ENCODE data around the gene DPYSL5.
"Not testable (repeated sequence)": the region's sequence is repeated elsewhere in the genome, so short reads cannot be mapped to it uniquely, and the experiment has no call there.

DPYSL5 gene

GRCh38 chr2:26875808-26876207, 27.9 kb downstream of the DPYSL5 start:
- no peak for DNase-seq

DNA sequence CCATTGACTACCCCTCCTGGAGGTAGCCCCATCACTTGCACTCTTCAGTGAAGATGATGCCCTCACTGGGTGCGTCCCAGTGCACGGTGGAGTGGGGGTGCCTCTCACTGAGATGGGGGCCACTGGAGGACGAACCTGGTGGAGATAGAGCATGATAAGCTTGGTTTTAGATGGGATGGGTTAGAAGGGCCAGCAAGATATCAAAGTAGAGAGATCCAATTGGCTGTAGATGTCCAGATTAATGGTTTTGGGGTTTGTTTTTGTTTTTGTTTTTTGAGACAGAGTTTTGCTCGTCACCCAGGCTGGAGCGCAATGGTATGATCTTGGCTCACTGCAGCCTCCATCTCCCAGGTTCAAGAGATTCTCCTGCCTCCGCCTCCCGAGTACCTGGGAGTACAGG, 28.3 kb downstream of the DPYSL5 start:
- no peak for DNase-seq

DNA sequence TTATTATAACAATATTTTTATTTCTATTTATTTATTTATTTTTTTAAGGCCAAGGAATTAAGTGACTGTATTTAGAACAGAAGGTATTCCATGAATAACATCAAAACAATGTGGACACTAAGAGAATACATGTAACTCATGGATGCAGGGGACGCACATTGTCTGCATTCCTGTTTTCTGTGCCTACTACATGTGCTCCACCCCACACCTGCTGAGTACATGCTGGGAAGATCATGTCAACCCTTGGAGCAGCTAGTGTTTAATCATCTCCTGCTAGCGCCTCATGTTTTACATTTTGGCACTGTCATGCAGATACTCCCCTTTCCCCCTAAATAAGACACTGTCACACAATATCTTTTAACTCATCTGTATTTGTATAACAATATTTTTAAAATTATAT, 29.3 kb downstream of the DPYSL5 start:
- DNase-seq = no peak

DNA sequence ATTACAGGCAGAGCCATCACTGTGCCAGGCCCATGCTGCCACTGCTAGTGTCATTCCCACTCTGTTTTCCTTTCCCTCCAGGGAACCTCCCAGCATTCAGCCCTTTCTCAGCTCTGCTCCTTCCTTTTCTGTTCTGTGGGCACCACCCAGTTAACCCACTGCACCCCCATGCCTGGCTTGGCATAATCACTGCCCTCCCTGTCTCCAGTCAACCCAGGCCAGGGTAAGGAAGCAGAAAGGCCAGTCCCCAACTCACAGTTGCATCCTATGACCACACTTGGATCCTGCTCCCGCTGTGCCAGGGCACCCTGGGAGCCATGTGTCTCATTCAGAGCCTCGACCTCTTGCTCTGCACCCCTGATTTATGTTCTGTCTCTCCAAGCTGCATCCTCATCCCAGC, 32.2 kb downstream of the DPYSL5 start:
- DNase-seq = no peak

- no peak for DNase-seq
Measured at GRCh38 chr2:26880910-26881435, 33.0 kb downstream of the DPYSL5 start.

DNA sequence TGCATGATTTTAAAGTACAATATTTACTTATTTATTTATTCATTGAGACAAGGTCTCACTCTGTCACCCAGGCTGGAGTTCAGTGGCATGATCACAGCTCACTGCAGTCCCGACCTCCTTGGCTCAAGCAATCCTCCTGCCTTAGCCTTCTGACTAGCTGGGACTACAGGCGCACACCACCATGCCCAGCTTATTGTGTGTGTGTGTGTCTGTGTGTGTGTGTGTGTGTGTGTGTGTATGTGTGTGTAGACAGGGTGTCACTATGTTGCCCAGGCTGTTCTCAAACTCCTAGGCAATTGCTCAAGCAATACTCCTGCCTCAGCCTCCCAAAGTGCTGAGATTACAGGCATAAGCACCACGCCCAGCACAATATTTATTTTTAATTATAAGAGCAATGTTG, 34.3 kb downstream of the DPYSL5 start:
- DNase-seq = not testable (repeated sequence)

DNA sequence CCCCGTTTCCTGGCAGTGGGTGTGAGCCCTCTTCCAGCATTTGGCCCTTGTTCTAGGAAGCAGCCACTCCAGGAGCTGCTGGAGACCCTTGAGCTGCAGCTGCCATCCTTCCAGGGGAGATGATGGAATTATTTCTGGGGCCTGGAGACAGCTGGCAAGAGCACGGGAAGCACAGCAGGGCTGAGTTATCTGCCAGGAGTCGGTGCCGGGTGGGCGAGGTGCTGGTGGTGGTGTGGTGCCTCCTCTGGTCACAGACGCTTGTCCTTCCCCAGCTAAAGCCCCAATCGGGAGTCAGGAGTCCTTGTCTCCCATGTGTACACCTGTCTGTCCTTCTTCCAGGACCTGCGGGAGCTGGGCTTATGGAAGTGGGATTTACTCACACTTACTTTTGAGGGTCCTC, 36.0 kb downstream of the DPYSL5 start:
- DNase-seq = no peak

DNA sequence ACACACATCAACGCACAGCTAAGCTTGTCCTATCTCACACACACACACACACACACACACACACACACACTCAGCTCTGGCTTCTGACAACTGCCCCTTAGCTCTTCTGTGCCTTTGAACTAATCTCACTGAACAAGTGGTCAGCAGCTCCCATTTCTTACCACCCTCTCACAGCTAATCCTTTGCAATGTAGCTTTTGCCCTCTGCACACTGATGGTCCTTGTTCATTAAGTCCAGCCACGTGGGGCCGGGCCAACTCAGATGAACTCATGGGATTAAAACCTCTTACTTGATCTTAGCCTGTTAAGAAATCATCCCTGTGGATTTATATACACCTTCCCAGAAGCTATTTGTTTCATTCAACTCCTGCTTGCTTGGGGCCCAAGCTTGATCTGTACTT, 36.6 kb downstream of the DPYSL5 start:
- DNase-seq = no peak

GRCh38 chr2:26885651-26886329, 37.9 kb downstream of the DPYSL5 start:
- DNase-seq = no peak

DNA sequence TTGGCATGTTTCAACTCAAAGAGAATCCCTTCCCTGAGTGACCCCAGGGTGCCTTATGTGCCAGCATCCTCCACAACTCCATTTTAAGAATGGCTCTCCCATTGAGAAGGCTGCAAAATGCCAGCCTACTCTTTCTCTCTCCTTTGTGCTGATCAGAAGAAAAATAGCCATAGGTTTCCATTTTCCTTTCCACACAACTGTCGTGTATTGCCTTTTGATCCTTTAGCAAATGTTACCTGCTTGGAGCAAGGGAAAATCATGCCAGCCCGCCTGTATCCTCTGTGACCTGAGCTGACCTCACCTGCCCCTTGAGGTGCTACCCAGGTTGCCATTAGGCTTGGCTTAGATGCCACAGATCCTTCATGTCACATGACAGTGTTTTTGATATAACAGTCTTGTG, 38.8 kb downstream of the DPYSL5 start:
- DNase-seq = no peak

GRCh38 chr2:26887151-26887550, 39.2 kb downstream of the DPYSL5 start:
- no peak for DNase-seq

DNA sequence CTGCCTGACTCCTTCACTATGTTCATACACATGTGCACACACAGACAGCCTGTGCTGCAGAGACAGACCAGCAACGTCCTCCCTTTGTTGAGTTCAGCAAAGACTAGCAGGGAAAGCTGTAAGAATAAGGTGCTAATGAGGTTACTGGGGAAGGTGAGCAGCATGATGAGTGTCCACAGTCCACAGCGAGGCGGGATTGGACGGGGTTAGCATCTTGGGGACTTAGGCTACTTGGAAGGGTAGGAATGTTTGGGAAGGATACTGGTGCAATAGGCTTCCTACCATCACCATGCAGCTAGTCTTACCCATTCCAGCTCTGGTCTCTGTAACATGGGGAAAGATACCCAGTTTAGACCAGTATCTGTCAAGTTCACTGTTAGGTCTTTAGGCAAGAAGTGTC, 41.9 kb downstream of the DPYSL5 start:
- DNase-seq = no peak

GRCh38 chr2:26890341-26891000, 42.5 kb downstream of the DPYSL5 start:
- no peak for DNase-seq

- no peak for DNase-seq
Measured at GRCh38 chr2:26892133-26892532, 44.2 kb downstream of the DPYSL5 start.

GRCh38 chr2:26892922-26893524, 45.1 kb downstream of the DPYSL5 start:
- DNase-seq = no peak

- DNase-seq = no peak
Measured at GRCh38 chr2:26894136-26894535, 46.2 kb downstream of the DPYSL5 start.

DNA sequence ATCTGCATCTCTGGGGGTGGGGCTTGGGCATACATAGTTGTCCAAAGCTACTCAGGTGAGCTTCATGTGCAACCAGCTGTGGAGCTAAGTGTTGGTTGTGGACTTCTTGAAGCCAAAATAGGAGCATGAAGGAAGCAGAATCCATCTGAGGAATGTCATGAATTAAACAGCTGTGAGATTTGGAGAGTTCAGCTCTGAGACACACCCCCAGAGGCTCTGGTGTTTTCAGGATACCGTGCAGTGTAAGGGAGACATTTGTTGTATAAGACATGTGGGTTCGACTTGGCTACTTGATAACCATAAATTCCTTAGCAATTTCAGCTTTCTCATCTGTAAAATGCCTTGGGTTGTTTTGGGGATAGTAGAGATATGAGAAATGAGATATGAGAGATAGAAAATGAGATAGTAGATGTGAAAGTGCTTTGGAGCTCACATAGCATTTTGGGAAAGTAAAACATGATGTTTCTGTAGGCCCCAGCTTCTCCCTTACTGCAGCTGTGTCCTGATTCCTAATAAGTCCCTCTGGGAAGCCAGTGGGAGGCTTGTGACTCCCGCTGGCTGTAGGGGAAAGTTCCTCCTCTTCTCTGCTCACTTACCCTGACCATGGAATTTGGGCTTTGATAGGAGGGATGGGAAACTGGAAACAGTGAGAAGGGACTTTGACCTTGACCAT, 50.0 kb downstream of the DPYSL5 start:
- no peak for DNase-seq

DNA sequence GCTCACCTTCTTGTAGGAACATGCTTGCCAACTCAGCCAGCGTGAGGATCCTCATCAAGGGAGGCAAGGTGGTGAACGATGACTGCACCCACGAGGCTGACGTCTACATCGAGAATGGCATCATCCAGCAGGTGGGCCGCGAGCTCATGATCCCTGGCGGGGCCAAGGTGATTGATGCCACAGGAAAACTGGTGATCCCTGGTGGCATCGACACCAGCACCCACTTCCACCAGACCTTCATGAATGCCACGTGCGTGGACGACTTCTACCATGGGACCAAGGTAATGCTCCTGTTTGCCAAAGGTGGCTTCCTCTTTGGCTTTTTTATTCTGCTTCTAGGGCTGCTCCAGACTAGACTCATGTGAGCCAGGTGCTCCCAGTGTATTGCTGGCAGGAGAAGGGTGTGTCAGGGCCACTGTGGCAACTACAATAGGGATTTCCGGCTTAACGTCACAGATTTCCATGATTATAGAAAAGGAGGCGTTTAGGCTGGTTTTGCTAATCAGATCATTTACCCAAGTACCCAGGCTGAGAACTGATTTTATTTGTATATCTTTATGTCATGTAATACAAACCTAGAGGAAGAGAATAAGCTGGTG, 50.6 kb downstream of the DPYSL5 start:
- DNase-seq = no peak

DNA sequence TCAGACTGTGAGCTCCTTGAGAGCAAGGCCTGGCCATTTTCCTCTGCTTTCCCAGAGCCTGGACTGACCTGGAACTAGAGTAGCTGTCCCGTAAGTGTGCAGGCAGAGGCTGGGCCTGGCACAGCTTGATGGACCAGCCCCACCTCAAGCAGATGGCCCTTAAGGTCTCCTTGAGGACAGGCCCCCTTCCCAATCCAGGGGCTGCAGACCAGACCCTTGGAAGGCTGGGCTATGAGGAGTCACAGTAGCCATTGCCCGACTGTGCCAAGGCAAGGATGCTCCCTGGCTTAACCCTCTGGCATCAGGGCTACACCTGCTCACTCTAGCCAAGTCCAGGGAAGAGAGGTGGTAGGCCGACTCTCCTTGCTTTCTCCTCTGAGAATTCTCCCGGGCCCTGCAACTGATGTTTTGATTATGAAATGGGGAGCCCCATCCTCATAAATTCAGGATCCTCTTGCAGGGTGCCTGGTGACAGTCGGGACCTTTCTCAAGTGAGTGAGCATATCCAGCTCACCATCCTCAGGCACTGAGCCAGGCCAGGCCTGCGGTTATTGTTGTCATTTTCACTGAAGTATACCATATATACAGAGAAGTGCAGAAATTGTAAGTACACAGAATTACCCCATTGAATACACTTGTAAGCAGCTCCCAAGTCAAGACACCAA, 51.7 kb downstream of the DPYSL5 start:
- no peak for DNase-seq

GRCh38 chr2:26900831-26901321, 52.9 kb downstream of the DPYSL5 start:
- no peak for DNase-seq

DNA sequence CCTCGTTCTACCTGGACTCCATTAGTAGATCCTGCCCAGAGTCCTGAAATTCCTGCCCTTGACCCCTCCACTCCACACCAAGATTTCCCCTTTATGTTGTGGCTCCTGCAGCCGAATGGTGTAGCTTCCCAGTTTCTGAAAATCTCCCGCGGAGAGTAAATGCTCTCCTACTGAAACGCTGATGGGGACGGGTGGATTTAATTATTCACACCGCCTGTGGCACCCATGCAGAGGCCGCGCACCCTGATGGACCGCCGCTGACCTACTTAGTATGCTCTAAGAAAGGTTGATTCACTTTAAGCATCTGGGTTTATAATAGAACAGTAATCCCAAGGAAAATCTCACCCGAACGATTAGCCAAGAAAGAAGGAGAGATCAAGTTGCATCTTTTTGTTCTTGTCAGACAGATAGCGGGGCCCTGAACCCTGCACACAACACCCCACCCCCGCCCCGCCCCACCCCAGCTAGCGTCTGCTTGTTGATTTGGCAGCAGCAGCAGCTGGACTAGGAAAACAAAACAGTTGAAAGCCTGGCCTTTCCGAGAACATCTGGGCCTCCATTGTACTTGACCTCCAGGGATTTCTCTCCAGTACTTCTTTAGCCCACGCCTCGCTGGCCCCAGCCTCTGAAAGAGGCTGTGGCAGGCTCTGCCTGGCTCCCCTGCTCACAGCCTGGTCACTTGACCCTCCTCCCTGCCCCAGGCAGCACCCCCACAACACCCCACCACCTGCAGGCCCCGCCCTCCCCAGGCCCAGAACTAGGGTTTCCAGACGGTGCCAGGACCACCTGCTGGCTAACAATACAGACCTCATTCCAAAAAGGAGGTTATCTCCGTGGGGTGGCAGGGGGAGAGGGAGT, 53.6 kb downstream of the DPYSL5 start:
- no peak for DNase-seq

Measured in stimulated activated CD4-positive, alpha-beta T cell treated with anti-CD3 and anti-CD28 coated beads, Interleukin-2, amount 100 ng/mL, for 48 hours (primary cell).